Activated CD8-positive, alpha-beta memory T cell treated with anti-CD3 and anti-CD28 coated beads, Interleukin-2, amount 50 U/mL, for 24 hours (primary cell): ENCODE measurements around the gene ABCD3.
"Not testable (repeated sequence)": the region's sequence is repeated elsewhere in the genome, so short reads cannot be mapped to it uniquely, and the experiment has no call there.

Source experiments
- DNase-seq: peaks from one replicate; pipeline ENCODE4 v3.0.0-alpha.2; 2020; ENCODE audit errors: extremely low read depth

ABCD3 gene

GRCh38 chr1:94413311-94413710 is 4.9 kb upstream of the ABCD3 start:
- DNase-seq: no peak

DNA sequence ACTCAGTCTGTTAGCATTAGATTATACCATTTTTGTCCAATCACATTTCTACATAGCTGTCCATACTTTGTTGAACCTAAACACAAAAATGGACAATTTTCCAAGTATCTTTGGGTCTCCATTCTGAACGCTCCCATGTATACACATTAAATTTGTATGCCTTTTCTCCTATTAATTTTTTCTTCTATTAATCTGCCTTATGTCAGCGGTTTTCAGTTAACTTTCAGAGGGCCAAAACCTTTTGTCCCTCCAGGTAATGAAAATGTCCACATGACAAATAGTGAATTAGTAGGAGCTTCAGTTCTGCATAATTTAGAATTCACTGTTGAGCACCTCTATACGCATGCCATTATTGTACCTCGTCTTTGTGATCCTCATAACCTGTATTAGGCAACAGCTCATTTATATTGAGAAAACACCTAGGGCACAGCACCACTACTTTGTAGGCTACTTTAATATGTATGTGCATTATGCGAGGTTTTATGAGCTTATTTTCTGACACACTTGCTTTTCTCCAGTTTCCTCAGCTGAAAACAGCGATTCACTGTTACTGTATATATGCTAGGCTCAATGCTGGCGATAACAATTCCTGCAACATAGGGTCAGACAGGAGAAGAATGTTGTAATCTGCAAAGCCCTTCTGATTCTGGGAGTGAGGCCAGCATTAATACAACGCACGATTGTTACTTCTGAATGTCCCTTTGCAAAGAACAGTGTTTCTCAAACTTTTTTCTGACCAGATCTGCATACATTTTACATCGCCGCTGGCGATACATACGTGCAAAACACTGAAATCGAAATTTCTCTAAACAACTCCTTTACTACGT is 1.1 kb upstream of the ABCD3 start:
- no peak for DNase-seq

DNA sequence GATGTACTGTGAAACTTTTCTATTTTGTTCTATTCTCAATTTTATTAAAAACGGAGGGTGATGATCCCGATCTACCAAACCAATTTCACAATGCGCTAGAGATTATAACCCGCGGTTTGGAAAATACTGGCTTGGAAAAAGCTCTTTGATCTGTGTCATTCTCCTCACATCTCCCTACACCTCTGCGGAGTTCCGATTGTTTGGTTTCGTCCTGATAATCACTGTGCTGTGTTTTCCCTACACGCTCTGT is 536 bp upstream of the ABCD3 start:
- DNase-seq: no peak

DNA sequence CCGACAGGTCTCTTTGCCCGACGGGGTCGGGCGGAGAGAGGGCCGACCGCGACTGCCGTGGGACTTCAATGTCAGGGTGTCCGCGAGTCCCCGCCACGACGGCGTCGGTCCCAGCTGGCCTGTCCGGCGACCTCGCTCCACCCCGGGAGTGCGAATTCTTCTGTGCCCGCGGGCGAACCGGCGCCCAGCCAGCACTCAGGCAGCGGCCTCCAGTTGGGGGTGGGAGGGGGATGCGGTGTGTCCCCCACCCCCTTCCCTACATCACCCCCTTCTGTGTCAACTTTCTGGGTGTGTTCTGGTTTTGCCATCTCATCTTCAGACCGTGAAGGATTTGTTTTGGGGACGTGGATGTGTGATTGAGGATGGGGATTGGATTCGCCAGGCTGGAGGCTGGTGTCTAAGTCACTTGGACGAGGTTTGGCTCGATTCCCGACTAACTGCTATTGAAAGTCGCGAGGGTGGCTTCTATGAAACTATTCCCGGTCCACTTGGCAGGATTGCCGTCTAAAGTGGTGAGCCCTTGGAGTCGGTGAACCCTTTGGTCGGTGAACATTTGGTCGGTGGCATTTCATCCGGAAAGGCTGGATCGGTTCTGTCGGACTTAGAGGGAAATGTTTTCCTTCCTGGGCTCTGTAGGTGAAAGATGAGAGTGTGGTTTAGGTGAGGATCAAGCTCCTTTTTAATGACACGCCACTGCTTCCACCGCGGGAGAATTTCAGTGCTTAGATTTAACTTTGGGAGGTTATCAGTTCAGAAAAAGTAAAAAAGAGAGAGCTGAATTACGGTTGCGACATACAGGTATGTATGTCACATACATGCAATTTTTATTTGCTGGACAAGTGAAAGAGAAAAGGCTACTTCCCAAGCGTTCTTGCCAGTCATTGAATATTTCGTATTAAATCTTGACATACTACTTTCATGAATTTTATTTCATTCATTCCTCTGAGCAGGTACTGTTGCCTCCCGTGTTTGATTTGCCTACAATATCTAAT is 771 bp downstream of the ABCD3 start:
- DNase-seq: no peak

DNA sequence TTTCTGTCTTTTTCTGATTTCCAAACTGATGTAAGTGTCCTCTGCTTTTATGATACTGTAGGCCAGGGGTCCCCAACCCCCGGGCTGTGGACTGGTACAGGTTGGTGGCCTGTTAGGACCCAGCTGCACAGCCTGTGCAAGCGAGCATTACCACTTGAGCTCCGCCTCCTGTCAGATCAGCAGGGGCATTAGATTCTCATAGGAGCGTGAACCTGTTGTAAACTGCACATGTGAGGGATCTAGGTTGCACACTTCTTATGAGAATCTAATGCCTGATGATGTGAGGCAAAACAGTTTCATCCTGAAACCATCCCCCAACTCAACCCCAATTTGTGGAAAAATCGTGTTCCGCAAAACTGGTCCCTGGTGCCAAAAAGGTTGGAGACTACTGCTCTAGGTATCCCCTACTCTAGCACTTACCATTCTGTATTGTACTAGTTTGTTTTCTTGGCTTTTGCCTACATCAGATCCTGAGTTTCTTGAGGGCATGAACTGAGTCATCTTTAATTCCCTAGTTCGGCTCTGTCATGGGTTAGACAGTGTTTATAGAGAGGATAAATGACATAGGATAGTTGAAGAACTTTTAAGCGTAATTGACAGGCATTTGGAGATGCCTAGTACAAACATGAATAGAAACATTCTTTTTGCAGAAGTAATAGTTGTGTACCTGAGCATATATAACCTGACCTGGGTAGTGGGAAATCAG is 4.1 kb downstream of the ABCD3 start:
- no peak for DNase-seq

- DNase-seq: no peak
Measured at GRCh38 chr1:94425821-94426484, 7.8 kb downstream of the ABCD3 start.

DNA sequence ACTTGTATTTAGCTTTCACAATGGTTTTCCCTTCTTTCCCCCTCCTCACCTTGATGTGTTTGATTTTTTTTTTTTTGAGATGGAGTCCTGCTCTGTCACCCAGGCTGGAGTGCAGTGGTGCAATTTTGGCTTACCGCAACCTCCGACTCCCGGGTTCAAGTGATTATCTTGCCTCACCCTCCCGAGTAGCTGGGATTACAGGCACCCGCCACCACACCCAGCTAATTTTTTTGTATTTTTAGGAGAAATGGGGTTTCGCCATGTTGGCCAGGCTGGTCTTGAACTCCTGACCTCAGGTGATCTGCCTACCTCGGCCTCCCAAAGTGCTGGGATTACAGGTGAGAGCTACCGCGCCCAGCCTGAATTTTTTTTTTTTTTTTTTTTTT is 8.3 kb downstream of the ABCD3 start:
- not testable (repeated sequence) for DNase-seq

DNA sequence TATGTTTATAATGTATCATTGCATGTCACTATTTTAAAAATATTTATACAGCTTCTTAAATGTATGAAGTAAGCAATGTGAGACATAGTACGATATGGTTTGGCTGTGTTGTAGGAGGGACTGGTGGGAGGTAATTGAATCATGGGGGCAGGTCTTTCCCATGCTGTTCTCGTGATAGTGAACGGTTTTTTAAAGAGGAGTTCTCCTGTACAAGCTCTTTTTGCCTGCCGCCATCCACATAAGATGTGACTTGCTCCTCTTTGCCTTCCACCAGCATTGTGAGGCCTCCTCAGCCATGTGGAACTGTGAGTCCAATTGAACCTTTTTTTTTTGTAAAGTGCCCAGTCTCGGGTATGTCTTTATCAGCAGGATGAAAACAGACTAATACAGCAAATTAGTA is 10.3 kb downstream of the ABCD3 start:
- no peak for DNase-seq

GRCh38 chr1:94428927-94429528 is 10.8 kb downstream of the ABCD3 start:
- DNase-seq: not testable (repeated sequence)

GRCh38 chr1:94430066-94430465 is 11.9 kb downstream of the ABCD3 start:
- not testable (repeated sequence) for DNase-seq

DNA sequence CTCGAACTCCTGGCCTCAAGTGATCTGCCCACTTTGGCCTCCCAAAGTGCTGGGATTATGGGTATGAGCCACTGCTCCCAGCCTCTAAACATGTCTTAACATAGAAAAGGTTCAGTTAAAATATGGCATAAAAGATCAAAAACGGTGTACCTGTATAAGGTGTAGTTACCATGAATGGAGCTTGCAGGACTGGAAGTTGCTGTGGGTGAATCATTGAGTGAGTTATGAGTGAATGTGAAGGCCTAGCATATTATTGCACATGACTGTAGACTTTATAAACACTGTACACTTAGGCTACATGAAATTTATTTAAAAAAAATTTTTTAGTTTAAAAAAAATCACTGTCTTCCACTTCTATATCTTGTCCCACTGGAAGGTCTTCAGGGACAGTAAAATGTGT is 15.7 kb downstream of the ABCD3 start:
- DNase-seq: no peak

- DNase-seq: no peak
Measured at GRCh38 chr1:94434365-94435045, 16.3 kb downstream of the ABCD3 start.

DNA sequence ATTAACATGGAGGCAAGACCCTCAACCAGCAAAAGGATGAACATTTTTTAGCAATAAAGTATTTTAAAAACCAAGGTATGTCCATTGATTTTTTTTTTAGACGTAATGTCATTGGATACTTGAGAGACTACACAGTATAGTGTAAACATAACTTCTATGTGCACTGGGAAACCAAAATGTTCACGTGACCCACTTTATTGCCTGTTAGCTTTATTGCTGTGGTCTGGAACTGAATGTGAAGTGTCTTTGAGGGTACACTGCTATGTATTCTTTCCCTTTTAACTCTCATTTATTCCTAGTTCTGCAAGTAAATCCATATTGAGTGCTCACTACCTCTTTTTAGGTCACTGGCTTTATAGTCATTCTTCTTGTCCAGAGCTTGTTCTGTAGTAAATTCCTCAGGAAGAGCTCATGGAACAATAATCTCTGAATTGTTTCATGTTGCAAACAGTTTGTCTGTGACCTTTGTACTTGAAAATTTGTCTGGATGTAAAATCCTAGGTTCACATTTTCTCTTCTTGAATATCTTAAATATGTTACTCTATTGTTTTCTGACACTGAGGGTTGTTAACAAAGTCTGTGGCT is 20.6 kb downstream of the ABCD3 start:
- no peak for DNase-seq

DNA sequence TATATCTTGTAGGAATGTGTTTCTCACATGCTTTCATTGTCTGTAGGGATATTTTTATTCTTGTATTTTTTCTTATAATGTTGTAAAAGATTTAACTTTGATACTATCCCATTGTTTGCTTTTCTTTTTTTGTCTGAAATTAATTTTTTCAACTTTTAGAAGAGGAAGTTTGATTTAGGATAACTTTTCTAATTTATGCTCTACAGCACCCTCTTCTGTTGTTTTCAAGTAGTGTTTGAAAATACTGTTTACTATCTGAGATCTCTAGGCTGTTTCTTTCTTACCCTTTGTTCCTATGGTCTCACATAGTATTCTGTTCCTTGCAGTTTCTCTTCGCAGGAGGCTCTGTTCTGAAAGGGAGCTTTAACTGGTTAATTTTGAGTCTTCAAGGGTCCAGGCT is 21.9 kb downstream of the ABCD3 start:
- DNase-seq: no peak

- not testable (repeated sequence) for DNase-seq
Measured at GRCh38 chr1:94443067-94443466, 24.9 kb downstream of the ABCD3 start.

DNA sequence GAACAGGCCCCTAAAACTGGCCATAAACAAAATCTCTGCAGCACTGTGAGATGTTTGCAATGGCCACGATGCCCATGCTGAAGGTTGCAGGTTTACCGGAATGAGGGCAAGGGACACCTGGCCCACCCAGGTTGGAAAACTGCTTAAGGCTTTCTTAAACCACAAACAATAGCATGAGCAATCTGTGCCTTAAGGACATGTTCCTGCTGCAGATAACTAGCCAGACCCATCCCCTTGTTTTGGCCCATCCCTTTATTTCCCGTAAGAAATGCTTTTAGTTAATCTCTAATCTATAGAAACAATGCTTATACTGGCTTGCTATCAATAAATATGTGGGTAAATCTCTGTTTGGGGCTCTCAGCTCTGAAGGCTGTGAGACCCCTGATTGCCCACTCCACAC is 26.6 kb downstream of the ABCD3 start:
- not testable (repeated sequence) for DNase-seq

GRCh38 chr1:94445733-94446132 is 27.5 kb downstream of the ABCD3 start:
- not testable (repeated sequence) for DNase-seq

DNA sequence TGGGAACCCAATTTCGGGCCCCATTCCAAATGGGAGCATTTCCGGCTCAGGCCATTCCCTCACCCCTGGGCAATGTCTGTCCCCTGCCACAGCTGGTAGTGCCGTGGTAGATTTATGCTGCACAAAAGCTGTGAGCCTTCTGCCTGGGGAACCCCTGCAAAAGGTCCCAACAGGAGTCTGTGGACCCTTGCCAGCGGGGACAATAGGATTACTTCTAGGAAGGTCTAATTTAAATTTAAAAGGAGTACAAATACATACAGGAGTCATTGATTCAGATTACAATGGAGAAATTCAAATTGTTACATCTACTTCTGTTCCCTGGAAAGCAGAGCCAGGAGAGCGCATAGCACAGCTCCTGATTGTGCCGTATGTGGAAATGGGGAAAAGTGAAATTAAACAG is 28.0 kb downstream of the ABCD3 start:
- not testable (repeated sequence) for DNase-seq

DNA sequence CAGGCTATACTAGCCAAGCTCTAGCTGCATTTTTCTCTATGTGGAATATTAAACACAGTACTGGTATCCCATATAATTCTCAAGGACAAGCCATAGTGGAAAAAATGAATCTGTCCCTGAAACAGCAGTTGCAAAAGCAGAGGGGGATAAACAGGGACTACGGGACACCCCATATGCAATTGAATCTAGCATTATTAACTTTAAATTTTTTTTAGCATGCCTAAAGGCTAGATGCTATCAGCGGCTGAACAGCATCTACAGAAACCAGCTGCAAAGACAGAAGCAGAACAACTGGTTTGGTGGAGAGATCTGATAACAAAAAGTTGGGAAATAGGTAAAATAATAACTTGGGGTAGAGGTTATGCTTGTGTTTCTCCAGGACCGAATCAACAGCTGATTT is 30.6 kb downstream of the ABCD3 start:
- not testable (repeated sequence) for DNase-seq

DNA sequence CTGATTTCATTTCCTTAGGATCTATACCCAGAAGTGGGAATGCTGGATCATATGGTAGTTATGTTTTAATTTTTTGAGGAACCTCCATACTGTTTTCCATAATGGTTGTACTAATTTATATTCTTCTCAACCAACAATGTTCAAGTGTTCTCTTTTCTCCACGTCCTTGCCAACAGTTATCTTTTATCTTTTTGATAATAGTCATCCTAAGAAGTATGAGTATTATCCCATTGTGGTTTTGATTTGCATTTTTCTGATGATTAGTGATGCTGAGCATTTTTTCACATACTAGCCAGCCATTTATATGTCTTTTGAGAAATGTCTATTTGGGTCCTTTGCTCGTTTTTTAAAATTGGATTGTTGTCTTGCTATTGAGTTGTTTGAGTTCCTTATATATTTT is 38.5 kb downstream of the ABCD3 start:
- no peak for DNase-seq
